Non-pigmented ciliary epithelial cell (primary cell): ENCODE results near the gene HIPK2.
A peak's percentile ranks its signal among the peaks of the same experiment; 100 is the strongest.

ENCODE experiments used
- DNase-seq: peaks from one replicate; pipeline ENCODE4 v3.0.0-alpha.2; 2010; ENCODE audit warnings: low read depth

The HIPK2 gene

DNA sequence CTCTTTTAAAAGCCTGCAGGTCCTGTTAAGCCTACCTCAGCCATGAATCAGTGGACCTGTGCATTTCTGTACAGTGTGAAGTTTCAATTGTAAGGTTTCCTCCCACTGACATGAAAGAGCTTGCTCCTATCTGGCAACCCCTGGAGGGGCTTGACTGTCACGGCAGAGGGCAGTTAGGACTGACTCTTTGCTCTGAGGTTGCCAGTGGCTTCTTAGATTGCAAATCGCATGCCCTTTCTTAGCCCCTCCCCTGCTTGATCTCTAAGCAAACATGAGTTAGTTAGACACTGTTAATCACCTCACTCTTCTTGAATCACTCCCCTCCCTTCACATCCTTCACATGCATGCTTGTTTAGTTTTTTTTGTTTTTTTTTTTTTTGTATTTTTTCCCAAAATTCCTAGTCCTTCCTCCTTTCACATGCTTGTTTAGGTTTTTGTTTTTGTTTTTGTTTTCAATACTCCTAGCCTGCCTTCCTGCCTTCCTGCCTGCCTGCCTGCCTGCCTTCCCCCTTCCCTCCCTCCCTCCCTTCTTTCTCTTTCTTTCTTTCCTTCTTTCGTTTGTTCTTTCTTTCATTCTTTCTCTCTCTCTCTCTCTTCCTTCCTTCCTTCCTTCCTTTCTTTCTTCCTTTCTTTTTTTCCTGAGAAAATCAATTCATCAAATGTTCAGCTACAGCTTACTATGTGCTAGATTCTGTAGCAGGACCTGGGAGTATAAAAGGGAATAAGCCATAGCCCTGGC is 6.0 kb upstream of the HIPK2 start:
- DNase-seq: no peak

DNA sequence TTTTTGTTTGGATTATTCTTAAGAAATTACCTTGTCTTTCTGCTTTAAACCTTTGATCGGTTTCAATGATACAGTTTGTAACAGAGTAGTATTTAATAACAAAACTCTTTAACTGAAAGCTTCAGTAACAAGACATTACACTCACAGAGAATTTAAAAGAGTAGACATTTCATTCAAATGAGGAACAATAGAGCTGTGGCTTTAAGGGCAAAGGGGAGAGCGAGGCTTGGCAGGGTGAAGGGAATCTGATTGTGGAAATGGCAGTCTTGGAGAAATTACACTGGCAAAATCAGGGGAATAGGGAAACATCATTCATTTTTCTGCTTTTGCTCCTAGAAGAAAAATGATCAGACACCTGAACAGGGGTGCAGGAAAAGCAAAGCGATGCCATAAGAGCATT is 5.1 kb upstream of the HIPK2 start:
- DNase-seq: no peak

DNA sequence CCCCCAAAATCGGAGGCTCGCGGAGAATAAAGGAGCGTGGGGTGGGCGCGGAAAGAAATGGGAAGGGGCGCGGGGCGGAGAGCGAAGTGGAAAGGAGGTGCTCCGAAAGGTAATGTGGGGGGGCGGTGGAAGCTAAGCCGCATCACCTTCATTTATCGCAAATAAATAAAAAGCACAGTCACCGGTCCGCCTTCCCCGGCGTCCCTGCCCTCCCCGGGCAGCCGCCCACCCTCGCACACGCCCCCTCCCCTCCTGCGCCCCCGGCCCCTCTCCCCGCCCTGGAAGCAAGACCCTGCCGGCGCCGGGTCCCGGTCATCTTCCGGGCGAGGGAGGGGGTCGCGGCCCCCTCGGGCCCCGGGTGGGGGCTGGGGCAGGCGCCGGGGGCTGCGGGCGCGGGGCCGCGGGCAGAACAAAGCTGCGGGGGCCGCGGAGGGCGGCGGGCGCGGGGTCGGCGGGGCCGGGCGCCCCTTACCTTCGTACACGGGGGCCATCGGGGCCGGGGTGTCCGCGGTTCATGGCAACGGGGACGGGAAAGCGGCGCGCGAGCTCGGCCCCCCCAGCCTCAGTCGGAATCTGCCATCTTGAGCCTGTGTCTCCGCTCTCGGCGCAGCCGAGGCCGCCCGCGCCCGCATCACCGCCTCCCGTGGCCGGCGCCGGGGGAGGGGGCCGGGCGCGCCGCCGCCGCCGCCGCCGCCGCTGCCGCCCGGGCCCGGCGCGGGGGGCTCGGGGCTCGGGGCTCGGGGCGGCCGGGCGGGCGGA is 486 bp downstream of the HIPK2 start:
- DNase-seq: no peak

DNA sequence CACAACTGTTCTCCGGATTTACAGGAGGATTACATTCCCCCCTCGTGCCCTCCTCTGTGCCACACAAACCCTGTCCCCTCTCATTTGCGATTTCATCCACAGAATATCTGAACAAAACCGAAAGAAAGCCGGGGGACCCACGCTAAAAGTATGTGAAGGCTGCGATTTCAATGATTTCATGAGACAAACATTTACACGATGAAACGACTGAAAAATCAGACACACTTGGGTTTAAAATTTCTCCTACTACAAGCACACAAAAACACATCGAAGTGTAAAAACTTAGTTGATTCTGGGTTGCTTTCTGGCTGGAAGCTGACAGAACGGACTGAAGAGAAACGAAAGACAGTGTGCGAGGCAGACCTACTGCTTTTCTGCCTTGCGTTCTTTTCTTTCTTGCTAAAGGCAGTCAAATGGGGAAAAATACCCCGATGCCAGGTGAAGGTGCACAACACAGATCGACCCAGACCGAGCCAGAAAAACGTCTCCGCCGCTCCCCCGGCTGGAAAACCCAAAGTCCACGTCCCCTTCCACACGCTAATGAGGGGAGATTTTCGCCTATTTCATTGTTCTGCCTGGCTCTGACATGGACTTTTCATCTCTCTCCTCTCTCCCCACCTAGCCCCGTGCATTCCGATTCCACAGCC is 1.2 kb downstream of the HIPK2 start:
- DNase-seq: peak; percentile 45

DNA sequence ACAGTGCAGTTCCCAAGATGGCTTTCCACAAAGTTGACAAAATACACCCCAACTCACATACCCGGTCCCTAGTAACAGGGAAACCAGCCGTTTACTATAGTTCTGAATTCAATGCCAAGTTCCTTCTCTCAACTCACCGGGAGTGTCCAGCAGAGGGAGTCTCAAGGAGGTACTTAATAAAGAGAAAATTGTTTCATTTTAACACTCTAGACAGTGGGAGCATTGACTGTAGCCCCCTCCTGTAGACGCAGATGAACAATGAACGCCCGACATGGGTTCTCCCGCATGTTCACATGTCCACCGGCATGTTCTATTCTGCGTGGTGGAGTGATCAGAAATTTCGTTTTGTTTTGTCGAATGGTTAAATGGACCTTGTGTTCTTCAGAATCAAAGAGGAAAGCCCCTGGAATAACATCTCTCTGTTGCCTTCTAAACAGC is 1.9 kb downstream of the HIPK2 start:
- DNase-seq: peak; percentile 66

DNA sequence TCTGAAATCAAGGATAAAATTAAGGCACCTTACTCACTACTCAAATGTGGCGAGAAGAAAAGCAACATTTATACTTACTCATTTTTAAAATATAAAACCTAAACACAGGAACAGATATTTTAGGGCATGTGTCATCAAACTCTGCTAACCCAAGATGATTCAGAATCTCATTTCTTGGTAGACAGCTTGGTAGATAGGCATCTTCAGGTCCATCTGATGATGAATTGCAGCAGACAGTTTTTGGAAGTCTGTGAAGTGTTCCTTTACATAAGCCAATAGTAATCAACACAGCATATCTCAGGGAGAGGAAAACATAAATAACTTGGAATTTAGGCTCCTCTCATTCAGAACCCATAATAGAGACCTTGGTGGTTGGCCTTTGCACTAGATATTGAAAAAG is 3.4 kb downstream of the HIPK2 start:
- DNase-seq: peak; percentile 79

DNA sequence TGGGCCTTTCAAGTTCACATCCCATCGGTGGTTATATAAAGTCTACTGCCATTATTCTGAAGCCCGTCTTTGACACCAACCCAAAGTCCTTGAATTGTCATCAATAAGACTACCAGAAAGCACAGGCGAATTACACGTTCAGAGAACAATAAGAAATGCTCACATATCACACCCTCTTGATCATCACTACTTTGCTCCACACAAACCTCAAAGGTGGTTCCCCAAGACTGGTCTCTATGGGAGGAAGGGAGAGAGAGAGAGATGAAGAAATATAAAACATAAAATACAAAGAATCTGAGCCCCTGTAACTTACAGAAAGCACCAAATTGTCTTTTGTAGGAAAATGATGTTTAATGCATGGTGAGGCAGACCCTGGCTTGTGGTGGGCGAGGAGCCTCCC is 4.4 kb downstream of the HIPK2 start:
- DNase-seq: no peak

DNA sequence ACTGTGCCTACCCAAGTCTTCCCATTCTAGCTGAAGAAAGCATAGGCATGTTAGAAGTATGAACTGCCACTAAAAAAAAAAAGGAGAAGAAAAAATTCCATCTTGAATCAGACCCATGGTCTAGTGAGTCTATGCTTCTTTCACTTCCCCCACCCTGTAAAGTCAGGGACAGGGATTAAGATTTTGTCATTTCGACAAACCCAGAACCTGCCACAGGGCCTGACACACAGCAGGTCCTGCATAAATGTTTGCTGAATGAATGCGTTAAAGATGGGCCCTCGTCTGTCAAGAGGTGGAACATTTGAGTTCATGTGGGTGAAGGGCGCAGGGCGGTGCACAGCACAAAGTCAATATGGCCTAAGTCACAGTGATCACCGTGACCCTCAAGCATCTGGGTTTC is 4.9 kb downstream of the HIPK2 start:
- DNase-seq: no peak

DNA sequence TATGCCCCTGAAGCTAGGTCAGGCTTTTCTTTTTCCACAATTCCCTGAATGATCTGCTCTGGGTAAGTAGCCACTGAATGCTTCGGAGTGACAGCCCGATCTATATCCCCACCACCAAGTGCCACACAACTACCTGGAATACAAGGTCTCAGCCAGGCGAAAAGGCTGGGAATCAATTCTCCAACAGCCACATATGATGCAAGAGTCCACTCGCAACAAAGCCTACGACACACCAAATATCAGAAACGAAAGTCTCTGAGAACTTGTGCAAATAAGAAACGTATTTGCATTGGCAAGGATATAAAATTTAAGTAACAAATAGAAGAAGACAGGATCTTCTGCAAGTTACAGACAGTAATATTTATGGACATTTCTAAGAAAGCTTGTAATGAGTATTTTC is 5.7 kb downstream of the HIPK2 start:
- DNase-seq: no peak

DNA sequence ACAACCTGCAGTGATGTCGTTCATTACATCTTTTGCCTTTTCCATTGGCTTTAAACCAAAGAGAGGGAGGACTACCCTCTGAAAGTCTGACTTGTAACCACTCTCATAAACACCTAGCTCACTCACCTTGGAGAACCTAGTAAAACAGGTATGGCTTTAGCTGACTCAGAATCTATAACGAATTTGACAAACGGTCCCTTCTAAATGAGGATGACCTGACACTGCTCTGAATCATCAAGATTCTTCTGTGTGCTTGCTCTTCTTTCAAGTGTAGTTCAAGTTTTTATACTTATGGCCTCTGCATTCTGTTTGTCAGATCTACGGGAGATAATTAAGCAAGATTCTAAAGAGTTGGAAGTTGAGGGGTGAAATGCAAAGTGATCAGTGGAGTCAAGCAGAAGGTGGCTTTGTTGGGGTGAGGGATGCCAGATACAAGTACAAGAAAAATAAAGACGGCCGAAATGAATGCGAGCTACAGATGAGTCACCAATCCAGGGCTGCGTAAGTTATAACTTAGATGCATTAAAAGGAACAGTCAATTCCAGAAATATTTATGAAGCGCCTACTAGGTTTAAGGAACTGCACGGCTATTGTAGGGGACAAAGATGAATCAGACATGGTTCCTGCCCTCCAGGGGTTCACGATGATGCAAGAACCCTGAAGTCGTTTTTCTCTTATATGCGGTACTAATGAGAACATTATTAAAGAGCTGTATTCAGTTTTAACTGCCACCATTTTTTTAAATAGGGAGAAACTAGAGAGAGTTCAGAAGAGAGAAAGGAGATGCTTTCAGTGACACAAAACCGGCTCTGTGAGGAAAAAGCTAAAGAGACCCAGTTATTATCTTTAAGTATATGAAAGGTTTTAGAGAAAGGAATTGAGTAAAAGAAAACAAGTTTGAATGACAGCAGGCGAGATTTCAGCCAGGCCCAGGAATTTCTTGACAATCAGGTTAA is 6.5 kb downstream of the HIPK2 start:
- DNase-seq: peak; percentile 87

DNA sequence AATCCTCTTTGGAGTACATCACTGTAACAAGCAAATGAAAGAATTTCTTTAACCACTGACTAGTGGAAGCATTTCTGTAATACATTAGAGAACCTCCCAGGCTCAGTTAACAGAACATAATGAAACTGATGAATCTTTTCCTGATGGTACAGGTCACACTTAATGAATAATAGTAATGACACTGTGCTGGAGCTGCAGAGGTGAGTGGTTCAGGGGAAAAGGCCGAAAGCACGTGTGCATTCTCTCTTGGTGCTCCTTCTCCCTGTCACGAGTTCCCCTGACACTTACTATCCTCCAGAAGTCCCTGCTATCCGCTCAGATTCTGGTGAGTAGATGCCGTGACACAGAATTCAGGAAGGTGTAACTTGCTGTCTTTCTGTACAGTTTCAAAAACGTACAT is 8.0 kb downstream of the HIPK2 start:
- no peak for DNase-seq

DNA sequence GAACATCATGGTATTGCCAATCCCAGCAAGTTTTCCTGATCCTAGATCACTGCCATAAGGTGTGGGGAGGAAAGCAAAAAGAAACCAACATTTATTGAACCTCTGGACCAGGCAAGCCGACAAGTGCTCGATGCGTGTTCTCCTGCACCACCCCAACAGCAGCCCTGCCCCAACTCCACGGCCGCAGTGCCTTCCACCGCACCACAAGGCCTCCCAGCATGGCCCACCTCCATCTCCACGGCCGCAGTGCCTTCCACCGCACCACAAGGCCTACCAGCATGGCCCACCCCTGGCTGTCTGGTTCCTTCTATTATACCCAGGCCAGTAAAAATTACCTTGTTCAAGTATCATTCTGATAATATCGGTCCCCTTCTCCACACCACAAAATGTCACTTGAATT is 8.7 kb downstream of the HIPK2 start:
- no peak for DNase-seq

DNA sequence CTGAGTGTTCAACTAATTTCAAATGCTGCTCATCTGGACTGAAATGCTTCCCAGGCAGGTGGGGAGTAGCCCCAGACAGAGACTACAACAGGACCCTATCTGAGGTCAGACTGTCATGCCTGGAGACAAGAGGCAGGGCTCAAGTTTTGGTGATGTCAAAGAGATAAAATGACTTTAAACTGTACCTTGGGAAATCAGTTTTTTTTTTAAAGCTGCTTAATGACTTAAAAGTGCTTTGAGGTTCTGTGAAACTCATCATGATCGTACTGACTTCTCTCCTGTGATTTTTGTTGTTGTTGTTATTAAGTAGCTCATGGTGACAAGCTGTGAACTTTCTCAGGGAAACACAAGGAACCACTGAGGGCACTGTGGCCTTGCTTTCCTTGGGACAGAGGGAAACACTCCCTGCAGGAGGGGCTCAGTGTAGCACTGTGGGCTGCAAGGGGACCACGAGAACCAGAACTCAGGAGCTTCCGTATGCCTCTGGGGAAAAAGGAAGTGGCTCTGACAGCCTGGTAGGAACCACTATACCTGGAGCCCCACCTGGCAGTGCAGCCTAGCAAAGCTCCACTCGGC is 9.5 kb downstream of the HIPK2 start:
- no peak for DNase-seq

DNA sequence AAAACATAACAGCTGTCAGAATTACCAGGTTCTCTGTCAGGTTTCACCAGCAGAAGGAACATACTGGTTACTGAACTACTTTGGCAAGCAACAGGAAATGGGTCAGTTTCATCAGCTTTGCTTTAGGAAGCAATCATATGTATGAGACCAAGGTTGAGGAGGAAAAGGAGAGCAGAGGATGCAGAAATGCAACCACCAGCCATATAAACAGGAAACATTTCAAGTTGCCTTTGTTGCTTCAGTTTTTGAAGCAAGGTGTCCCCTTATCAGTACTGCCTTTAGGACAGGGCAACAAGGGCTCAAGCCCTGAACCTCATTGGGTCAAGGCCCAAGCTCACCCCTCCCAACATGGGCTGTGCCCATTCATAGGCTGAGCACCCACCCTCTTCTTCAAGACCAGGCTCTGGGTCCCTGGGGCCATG is 10.2 kb downstream of the HIPK2 start:
- DNase-seq: no peak

DNA sequence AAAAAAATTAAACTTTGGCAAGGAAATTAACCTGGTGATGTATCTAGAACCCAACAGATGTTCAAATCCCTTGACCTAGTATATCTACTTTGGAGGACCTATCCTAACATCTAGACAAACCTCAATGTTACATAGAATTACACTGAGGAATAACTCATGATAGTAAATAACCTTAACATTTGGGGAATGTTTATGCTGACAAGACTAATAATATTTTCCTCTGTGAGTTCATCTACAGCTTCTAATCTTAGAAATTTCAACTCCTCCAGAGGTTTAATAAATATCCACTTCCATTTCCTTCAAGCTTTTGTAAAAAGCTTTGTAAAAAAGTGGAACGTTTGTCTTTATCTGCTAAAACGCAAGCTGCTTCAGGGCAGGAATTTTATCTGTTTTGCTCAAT is 12.7 kb downstream of the HIPK2 start:
- DNase-seq: no peak

DNA sequence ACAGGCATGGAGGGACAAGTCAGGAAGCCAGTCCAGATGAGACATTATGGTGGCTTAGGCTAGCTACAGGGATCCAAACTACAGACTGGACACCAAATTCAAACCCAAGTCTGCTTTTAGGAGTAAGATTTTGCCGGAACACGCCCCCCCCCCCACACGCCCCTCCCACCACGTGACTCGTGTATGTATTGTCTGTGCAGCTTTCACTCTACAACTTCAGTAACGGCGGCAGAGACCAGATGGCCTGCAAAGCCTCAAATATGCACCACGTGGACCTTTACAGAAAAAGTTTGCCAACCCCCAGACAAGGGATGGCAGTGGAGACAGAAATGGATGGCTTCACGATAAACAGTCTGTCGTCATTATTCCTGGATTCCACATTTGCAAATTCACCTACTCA is 14.5 kb downstream of the HIPK2 start:
- DNase-seq: no peak

DNA sequence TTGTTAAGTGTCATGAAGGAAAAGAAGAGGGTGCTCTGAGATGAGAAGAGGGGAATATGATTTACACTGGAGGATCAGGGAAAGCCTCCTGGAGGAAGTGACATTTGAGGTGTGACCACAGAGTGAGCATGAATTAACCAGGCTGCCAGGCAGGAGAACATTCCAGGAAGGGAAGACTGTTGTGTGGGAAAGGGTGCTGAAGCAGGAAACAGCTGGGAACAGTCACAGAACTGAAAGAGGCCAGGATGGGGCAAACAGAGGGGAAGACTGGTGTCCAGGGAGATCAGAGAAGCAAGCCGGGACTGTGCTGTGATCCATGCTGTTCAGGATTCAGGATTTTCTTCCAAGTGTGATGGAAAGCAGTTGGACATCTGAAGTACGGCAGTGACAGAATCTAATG is 14.9 kb downstream of the HIPK2 start:
- peak; percentile 43 for DNase-seq

DNA sequence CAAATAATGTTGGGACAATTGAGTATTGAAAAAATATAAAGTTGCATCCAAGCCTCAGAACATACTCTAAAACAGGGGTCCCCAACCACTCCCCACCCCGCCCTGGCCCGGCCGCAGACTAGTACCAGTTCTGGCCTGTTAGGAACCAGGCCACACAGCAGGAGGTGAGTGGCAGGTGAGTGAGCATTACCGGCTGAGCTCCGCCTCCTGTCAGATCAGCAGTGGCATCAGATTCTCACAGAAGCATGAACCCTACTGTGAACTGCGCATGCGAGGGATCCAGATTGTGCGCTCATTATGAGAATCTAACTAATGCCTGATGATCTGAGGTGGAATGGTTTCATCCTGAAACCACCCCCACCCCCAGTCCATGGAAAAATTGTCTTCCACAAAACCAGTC is 19.4 kb downstream of the HIPK2 start:
- DNase-seq: no peak

DNA sequence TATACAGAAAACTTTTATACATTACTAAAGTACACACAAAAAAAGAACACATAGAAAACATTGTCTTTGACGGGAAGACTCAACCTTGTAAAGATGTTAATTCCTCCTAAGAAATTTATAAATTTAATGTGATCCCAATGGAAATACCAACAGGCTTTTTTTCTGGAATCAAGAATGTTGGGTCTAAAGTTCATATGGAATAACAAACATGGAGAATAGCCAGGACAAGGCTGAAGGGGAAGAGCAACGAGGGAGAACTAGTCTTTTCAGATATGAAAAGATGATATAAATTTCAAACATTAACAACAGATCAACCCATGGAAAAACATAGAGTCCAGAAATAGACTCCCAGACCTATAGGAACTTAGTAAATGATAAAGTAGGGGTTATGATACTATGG is 19.8 kb downstream of the HIPK2 start:
- DNase-seq: no peak

DNA sequence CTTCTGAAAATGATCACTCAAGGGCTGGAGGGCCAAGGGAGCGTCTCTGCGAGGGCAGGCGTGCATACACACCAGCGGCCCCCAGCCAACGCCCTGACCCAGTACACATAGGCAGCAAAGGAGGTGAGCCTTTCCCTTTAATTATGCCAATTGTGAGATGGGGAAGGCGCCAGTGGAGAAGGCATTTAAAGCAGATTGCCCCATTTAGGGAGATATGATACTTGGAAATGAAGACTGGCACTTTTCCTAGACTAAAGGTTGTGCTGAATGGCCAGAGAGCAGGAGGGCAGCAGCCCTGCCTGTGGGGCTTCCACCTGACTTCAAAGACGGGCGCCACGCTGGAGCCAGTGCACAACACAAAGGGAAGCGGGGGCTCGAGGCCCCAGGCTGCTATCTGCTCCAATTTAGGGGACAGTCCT is 24.1 kb downstream of the HIPK2 start:
- DNase-seq: no peak

DNA sequence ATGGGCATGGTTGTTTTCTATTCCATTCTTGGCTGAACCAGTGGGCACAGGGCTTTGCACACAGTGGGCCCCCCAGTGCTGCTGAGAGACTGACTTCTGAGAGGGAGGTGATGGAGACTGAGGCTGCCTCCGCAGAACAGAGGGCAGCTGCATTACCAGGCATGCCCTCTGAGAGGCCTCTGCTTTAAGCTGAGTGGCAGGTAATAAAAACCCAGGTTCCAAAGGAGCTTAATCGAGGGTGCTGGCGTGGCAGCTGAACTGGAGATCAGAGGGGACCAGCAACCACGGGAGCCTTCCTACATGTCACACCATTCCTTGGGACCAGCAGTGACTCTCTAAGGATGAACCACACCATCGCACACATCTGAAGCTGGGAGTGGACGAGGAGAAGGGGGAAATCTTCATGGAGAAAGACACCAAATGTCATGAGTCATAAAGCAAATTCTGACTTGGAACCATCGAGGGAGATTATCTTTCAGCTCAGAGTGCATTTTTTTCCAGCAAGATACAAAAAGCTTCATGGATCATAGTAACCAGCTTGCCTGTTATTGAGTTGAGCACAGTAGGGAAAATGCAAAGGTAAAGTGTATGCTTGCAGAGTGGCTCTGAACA is 24.6 kb downstream of the HIPK2 start:
- no peak for DNase-seq
